GM12878 (cell line): ENCODE data around the gene HDAC9. TPM values are rescaled to one million over a fixed set of nuclear protein-coding genes. Genes with fewer than 3 reads are reported as not detected.

ENCODE experiments used
- ATAC-seq: fragments of 200-7000 bp; cut with Tn5 transposase; 3 replicates; pipeline ENCODE4 v1.9.1; 2020; ENCODE audit warnings: mild to moderate bottlenecking, moderate library complexity
- BruUV-seq: library from RNA; stranded (reverse); fragments of 400-500 nt; replicated peaks from 2 replicates; lab custom pipeline; 2021; lab: Mats Ljungman, UMichigan
- CTCF ChIA-PET: fragments of 300-600 bp; sonication (Branson Sonifier 250); formaldehyde crosslinking; extraction: SDS; loops from one replicate; lab custom pipeline; 2021; ENCODE audit warnings: inconsistent platforms; lab: Yijun Ruan, JAX
- POLR2A ChIA-PET: fragments of 350-600 bp; formaldehyde crosslinking; extraction: SDS; loops from one replicate; lab custom pipeline; 2021; ENCODE audit warnings: inconsistent platforms; lab: Charles Lee
- RAD21 ChIA-PET: fragments of 300-600 bp; sonication (Branson Sonifier 250); formaldehyde crosslinking; loops from one replicate; lab custom pipeline; 2023; ENCODE audit warnings: antibody characterized with exemption; ENCODE audit not compliant: unreplicated experiment; lab: Charles Lee
- SMC1A ChIA-PET: fragments of 300-600 bp; sonication (Branson Sonifier 250); formaldehyde crosslinking; loops from one replicate; lab custom pipeline; 2023; ENCODE audit not compliant: unreplicated experiment, uncharacterized antibody; lab: Charles Lee
- DNase-seq: peaks from one replicate; pipeline ENCODE4 v3.0.0-alpha.2; 2011; ENCODE audit warnings: low read depth, low spot score
- FAIRE-seq: peaks from 3 replicates; lab custom pipeline; 2011; peaks lifted over from hg19 to GRCh38; lab: Jason Lieb, UNC
- H2AFZ ChIP-seq: 2 replicates; pipeline ENCODE4 v1.6.0; 2011; ENCODE audit warnings: low read depth, low read length, control low read depth; ENCODE audit not compliant: control insufficient read depth
- H3K27ac ChIP-seq: 2 replicates; pipeline ENCODE4 v1.5.1; 2011; ENCODE audit warnings: control low read depth; ENCODE audit not compliant: control insufficient read depth, insufficient read depth
- H3K27me3 ChIP-seq, 2 experiments: replicated peaks in 1 of 2; 2 replicates each; pipeline versions ENCODE4 v1.6.0 to v1.6.1; 2011; ENCODE audit warnings: low read length in 1 of 2; ENCODE audit not compliant: control insufficient read depth in 2 of 2, insufficient read depth in 2 of 2
- H3K36me3 ChIP-seq, 2 experiments: 2 replicates each; pipeline ENCODE4 v1.5.1; 2011; ENCODE audit warnings: low read length in 1 of 2; ENCODE audit not compliant: control insufficient read depth in 2 of 2, insufficient read depth in 2 of 2
- H3K4me1 ChIP-seq: 2 replicates; pipeline ENCODE4 v1.6.1; 2011; ENCODE audit warnings: mild to moderate bottlenecking, low read length, moderate library complexity, mixed read lengths; ENCODE audit not compliant: control insufficient read depth, insufficient read depth
- H3K4me2 ChIP-seq: 2 replicates; pipeline ENCODE4 v1.6.0; 2011; ENCODE audit warnings: control low read depth; ENCODE audit not compliant: control insufficient read depth, insufficient read depth
- H3K4me3 ChIP-seq: fragments of 200-600 bp; sonication (generic); 2 replicates; pipeline ENCODE4 v1.5.1; 2016
- H3K79me2 ChIP-seq: 2 replicates; pipeline ENCODE4 v1.6.0; 2011; ENCODE audit warnings: low read length; ENCODE audit not compliant: control insufficient read depth, insufficient read depth
- H3K9ac ChIP-seq: 2 replicates; pipeline ENCODE4 v1.8.0; 2011; ENCODE audit warnings: low read length, control low read depth, mixed read lengths; ENCODE audit not compliant: control insufficient read depth, insufficient read depth
- H3K9me3 ChIP-seq: replicated peaks from 3 replicates; pipeline ENCODE4 v1.5.1; 2011; ENCODE audit warnings: mild to moderate bottlenecking, low read length; ENCODE audit not compliant: control insufficient read depth, insufficient read depth
- H4K20me1 ChIP-seq: 2 replicates; pipeline ENCODE4 v1.6.0; 2011; ENCODE audit not compliant: control insufficient read depth, insufficient read depth
- ATF2 ChIP-seq: IDR thresholded peaks from 2 replicates; pipeline ENCODE4 v1.6.1; 2012; ENCODE audit warnings: low read length, inconsistent platforms
- BHLHE40 ChIP-seq, 2 experiments: fragments of 450-650 bp in 1 of 2; IDR thresholded peaks; 2 replicates each; pipeline ENCODE4 v1.6.1; 2011 to 2017; ENCODE audit warnings: low read depth in 2 of 2, borderline replicate concordance in 1 of 2, improper control_type of control experiment in 1 of 2, low read length in 1 of 2, mild to moderate bottlenecking in 1 of 2
- EP300 ChIP-seq, 2 experiments: fragments of 150-350 bp in 1 of 2; IDR thresholded peaks; 2 replicates each; pipeline ENCODE4 v1.6.1; 2011 to 2012; ENCODE audit warnings: low read depth in 2 of 2, low read length in 2 of 2, borderline replicate concordance in 1 of 2, improper control_type of control experiment in 1 of 2, inconsistent platforms in 1 of 2; ENCODE audit not compliant: control insufficient read depth in 1 of 2
- FOXK2 ChIP-seq: fragments of 450-650 bp; IDR thresholded peaks from 2 replicates; pipeline ENCODE4 v1.6.1; 2017; ENCODE audit warnings: mild to moderate bottlenecking, moderate library complexity
- GABPA ChIP-seq: IDR thresholded peaks from 2 replicates; pipeline ENCODE4 v1.6.1; 2014; ENCODE audit warnings: antibody characterized with exemption, low read depth, mild to moderate bottlenecking, inconsistent platforms
- HSF1 ChIP-seq: fragments of 150-350 bp; IDR thresholded peaks from 2 replicates; pipeline ENCODE4 v1.6.1; 2014; ENCODE audit warnings: mild to moderate bottlenecking, low read depth, low read length
- IKZF1 ChIP-seq: fragments of 450-650 bp; conservative IDR thresholded peaks from 2 replicates; pipeline ENCODE4 v1.6.1; 2017; ENCODE audit warnings: antibody characterized with exemption, mild to moderate bottlenecking
- JUNB ChIP-seq: IDR thresholded peaks from 2 replicates; pipeline ENCODE4 v1.6.1; 2016; ENCODE audit warnings: antibody characterized with exemption, mild to moderate bottlenecking
- MTA2 ChIP-seq: fragments of 450-650 bp; IDR thresholded peaks from 2 replicates; pipeline ENCODE4 v1.6.1; 2016; ENCODE audit warnings: low read depth, mild to moderate bottlenecking, moderate library complexity
- PML ChIP-seq: IDR thresholded peaks from 2 replicates; pipeline ENCODE4 v1.6.1; 2012; ENCODE audit warnings: low read length, inconsistent platforms
- RCOR1 ChIP-seq: conservative IDR thresholded peaks from 2 replicates; pipeline ENCODE4 v1.6.1; 2012; ENCODE audit warnings: low read depth, low read length, improper control_type of control experiment
- SIN3A ChIP-seq: IDR thresholded peaks from 2 replicates; pipeline ENCODE4 v1.6.1; 2012; ENCODE audit warnings: low read depth, low read length, improper control_type of control experiment
- ZNF207 ChIP-seq: fragments of 450-650 bp; IDR thresholded peaks from 2 replicates; pipeline ENCODE4 v1.6.1; 2014; ENCODE audit warnings: antibody characterized with exemption, mild to moderate bottlenecking, borderline replicate concordance
- WGBS: methylation state at CpG from one replicate; pipeline ENCODE4 v1.1.6; 2016; ENCODE audit warnings: low lambda C conversion rate; ENCODE audit not compliant: insufficient replicate concordance, insufficient coverage; ENCODE audit errors: missing lambda C conversion rate; 5-methylcytosine and 5-hydroxymethylcytosine counted together
- in situ Hi-C: fragments of 300-500 bp; cut with MboI; formaldehyde crosslinking; loops from 9 replicates; pipeline ENCODE4 v1.14.3; 2018; ENCODE audit warnings: mixed read lengths
- intact Hi-C: fragments of 100-400 bp; cut with micrococcal nuclease; formaldehyde crosslinking; loops from one replicate; pipeline ENCODE4 v1.14.2; 2022; ENCODE audit not compliant: unreplicated experiment
- polyA plus RNA-seq, 11 experiments: library from polyadenylated mRNA; depleted of rRNA in 4 of 11; unstranded in 6 of 11; stranded (reverse) in 5 of 11; fragments of >200 nt; fragmentation: Nextera tagmentation in 4 of 11; fragmentation: Illumina TruSeq in 1 of 11; extraction: Ambion mirVana in 4 of 11; extraction: Trizol in 1 of 11; gene quantifications; 1 replicate in 1 of 11; 2 replicates in 10 of 11; pipeline versions ENCODE4 v1.2.1 to v1.2.3, GENCODE V29; 2011 to 2016; ENCODE audit warnings: inconsistent platforms in 2 of 11, missing spikeins in 2 of 11, low read depth in 1 of 11
- total RNA-seq, 4 experiments: library from RNA; depleted of rRNA in 3 of 4; stranded (reverse); fragments of >200 nt in 3 of 4; fragmentation: Illumina TruSeq in 1 of 4; extraction: Trizol in 1 of 4; gene quantifications; 2 replicates each; pipeline versions ENCODE4 v1.2.1 to v1.2.3, GENCODE V29; 2013 to 2021

The HDAC9 gene
- total and polyA plus RNA-seq, 10 of the 15 experiments (the other 5 are each of a cell fraction or from before 2014, with no cell fraction given): 0.73 to 12.8 (median 0.92) TPM

DNA sequence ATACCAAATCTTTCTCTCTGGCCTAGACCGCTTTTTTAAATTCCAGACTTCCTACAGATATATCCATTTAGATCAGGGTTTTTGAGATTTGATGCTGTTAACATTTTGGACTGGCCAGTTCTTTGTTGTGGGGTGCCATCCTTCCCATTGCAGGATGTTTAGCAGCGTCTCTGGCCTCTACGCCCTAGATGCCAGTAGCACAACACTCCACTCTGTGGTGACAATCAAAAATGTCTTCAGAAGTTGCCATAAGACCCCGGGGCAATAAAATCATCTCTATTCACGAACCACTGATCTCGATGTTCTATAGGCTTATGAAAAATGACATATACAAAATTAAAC is 46.3 kb downstream of the HDAC9 start (continued):
- TF ChIP-seq BHLHE40 (IDR thresholded peaks at IDR 0.05; ENCODE audit: borderline replicate concordance in 1 of 2, low read depth in 2 of 2, low read length in 1 of 2) (no peak), ATF2 (no peak), FOXK2 (no peak), MTA2 (no peak), GABPA (no peak), PML (no peak)

- no peak overlapping the region for H3K4me2 ChIP-seq
- H3K27ac ChIP-seq: no peak overlapping the region
- ATAC-seq: no peak
- in situ Hi-C loops (no loop called here), intact Hi-C loops (no loop called here)
- FAIRE-seq: no peak
- ChIA-PET SMC1A (no interaction called here), RAD21 (no interaction called here), CTCF (interaction anchor here (1.1 to 2.5 kb wide), 2 partner anchors 8 to 10 kb away, joined by 3 to 7 read pairs; no protein-coding TSS in a partner anchor), POLR2A (no interaction called here)
- no peaks in the 10 kb centered on the region for H3K9me3 ChIP-seq
- no TSS peak for BruUV-seq
- no peaks in the 10 kb centered on the region for H3K27me3 ChIP-seq
- TF ChIP-seq HSF1 (no peak), JUNB (no peak), EP300 (IDR thresholded peaks at IDR 0.05; ENCODE audit: borderline replicate concordance in 1 of 2, control insufficient read depth in 1 of 2, low read depth in 2 of 2, low read length in 2 of 2) (no peak), SIN3A (no peak), IKZF1 (no peak), RCOR1 (no peak), ZNF207 (no peak)
- no peaks in the 10 kb centered on the region for H3K36me3 ChIP-seq
- no peaks in the 10 kb centered on the region for H4K20me1 ChIP-seq
- H3K4me1 ChIP-seq: no peaks in the 10 kb centered on the region
- no peak for DNase-seq
- no peak overlapping the region for H3K4me3 ChIP-seq
- no peaks in the 10 kb centered on the region for H3K79me2 ChIP-seq
- H3K9ac ChIP-seq: no peak overlapping the region
- H2AFZ ChIP-seq: no peak overlapping the region
- WGBS: 60% methylated on average over 3 of the region's 3 CpGs
Measured at GRCh38 chr7:18546576-18546975, 51.0 kb downstream of the HDAC9 start.
